Right lobe of liver (tissue), 4 donors: ENCODE measurements around the gene VMP1.

ENCODE experiments used
- POLR2A ChIP-seq: fragments of 450-650 bp; IDR thresholded peaks from one replicate; pipeline ENCODE4 v1.6.1; 2017; ENCODE audit warnings: antibody characterized with exemption, mild to moderate bottlenecking
- TF ChIP-seq, protein P1 (sequence below), 4 donors: fragments of 200-600 bp in 3 of 4; fragments of 450-650 bp in 1 of 4; IDR thresholded peaks; one replicate each; pipeline versions ENCODE4 v1.5.1 to v1.8.0; 2016 to 2022; ENCODE audit warnings: antibody characterized with exemption in 4 of 4, mild to moderate bottlenecking in 2 of 4
- donor health status: DM: no; HTN: no; CAD: no.
- donor health status: DM: no; HTN: no; CAD: no.
- donor health status: DM: no; HTN: yes; CAD: no.

DNA sequence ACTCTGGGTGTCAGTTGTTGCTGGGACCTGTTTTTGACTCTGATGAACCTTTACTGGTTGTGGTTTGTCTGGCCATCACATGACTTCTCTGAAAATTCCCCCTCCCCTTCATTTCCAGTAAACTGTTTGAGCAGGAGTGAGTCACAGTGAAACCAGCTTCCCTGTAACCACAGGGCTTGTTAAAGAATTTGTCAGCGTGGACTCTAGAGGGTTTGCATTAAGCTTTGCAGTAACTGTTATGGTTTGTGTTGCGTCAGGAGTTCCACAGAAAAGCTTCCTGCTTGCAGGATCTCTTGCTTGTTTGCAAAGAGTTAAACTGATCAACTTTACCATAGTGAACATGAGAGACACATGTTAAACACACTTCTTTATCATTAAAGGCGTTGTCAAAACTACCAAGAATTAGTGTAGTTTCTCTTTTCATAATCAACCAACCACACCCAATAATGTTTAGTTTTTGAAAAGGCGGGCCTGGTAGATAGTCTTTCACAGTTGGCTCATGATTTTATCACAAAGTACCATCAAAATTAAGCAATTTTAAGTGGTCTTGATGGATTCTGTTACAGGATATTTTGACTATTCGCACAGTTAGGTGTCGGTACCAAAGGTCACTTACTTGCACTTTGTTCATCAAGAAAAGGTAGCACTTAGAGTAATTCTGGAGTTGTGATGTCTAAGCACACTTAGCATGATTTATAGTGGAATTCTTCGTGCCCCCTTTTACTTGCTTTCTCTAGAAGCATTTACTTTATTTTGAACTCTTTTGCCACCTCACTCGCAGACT lies 79.3 kb downstream of the VMP1 start:
- TF ChIP-seq, protein P1, sequence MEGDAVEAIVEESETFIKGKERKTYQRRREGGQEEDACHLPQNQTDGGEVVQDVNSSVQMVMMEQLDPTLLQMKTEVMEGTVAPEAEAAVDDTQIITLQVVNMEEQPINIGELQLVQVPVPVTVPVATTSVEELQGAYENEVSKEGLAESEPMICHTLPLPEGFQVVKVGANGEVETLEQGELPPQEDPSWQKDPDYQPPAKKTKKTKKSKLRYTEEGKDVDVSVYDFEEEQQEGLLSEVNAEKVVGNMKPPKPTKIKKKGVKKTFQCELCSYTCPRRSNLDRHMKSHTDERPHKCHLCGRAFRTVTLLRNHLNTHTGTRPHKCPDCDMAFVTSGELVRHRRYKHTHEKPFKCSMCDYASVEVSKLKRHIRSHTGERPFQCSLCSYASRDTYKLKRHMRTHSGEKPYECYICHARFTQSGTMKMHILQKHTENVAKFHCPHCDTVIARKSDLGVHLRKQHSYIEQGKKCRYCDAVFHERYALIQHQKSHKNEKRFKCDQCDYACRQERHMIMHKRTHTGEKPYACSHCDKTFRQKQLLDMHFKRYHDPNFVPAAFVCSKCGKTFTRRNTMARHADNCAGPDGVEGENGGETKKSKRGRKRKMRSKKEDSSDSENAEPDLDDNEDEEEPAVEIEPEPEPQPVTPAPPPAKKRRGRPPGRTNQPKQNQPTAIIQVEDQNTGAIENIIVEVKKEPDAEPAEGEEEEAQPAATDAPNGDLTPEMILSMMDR (IDR thresholded peaks at IDR 0.05) = peak in 1 of 4 donors; percentile 13
- peak; percentile 81 for TF ChIP-seq POLR2A
